K562 (cell line): ENCODE data around the gene MTMR6.

Source experiments
- CREB1 ChIP-seq, 2 experiments: sonication (generic) in 1 of 2; formaldehyde crosslinking in 1 of 2; IDR thresholded peaks; 2 replicates each; pipeline versions ENCODE4 v1.6.1 to v1.8.0; 2012 to 2022; ENCODE audit warnings: inconsistent platforms in 1 of 2, mild to moderate bottlenecking in 1 of 2, missing genetic modification reagents in 1 of 2, moderate library complexity in 1 of 2
- DNMT1 ChIP-seq: fragments of 450-650 bp; IDR thresholded peaks from 2 replicates; pipeline ENCODE4 v1.6.1; 2016; ENCODE audit warnings: antibody characterized with exemption, mild to moderate bottlenecking
- RAD51 ChIP-seq: fragments of 450-650 bp; IDR thresholded peaks from 2 replicates; pipeline ENCODE4 v1.7.1; 2016; ENCODE audit warnings: low read depth, mild to moderate bottlenecking, borderline replicate concordance
- TCF7L2 ChIP-seq: fragments of 150-350 bp; IDR thresholded peaks from 2 replicates; pipeline ENCODE4 v1.6.1; 2016; ENCODE audit warnings: low read depth, mild to moderate bottlenecking, low read length, moderate library complexity
- YY1 ChIP-seq, 3 experiments: IDR thresholded peaks; 2 replicates each; pipeline ENCODE4 v1.6.1; 2011; ENCODE audit warnings: low read length in 2 of 3, mild to moderate bottlenecking in 2 of 3, moderate library complexity in 2 of 3, borderline replicate concordance in 1 of 3, control low read depth in 1 of 3, low read depth in 1 of 3; ENCODE audit not compliant: insufficient read depth in 3 of 3, insufficient replicate concordance in 2 of 3, control insufficient read depth in 1 of 3, insufficient read length in 1 of 3; ENCODE audit errors: extremely low read depth in 1 of 3
- ZC3H11A ChIP-seq: IDR thresholded peaks from 2 replicates; pipeline ENCODE4 v1.6.1; 2012; ENCODE audit warnings: low read depth, low read length, improper control_type of control experiment
- ZNF324 ChIP-seq: fragments of 250-450 bp; sonication (Bioruptor Pico); IDR thresholded peaks from 2 replicates; pipeline ENCODE4 v1.4.0; 2020; ENCODE audit warnings: mild to moderate bottlenecking
- TF ChIP-seq, protein P1 (sequence below), 2 experiments: fragments of 450-650 bp in 1 of 2; sonication (generic) in 1 of 2; formaldehyde crosslinking; conservative IDR thresholded peaks; 2 replicates each; pipeline versions ENCODE4 v1.4.0 to v1.8.1; 2020 to 2022; ENCODE audit warnings: mild to moderate bottlenecking in 1 of 2, missing genetic modification reagents in 1 of 2

DNA sequence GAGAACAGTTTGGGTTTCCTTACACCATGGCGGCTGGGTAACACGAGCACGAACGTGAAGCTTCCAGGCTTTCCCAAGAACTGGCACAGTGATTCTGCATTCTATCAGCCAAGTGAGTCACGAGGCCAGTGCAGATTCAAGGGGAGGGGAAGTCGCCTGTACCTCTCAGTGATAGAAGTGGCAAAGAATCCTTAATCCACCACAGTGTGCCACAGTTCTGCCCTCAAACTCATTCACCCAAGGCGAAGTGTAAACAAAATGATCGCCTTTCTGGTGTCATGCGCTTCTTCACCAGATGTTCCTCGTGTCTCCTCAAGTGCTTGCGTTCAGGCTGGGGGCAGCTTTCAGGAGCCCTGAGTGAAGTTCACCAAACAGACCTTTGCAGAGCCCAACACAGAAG lies 90.3 kb downstream of the MTMR6 start:
- TF ChIP-seq ZNF324 (CRISPR knock-in tag) (no peak), DNMT1 (no peak), YY1 (IDR thresholded peaks at IDR 0.05; ENCODE audit: borderline replicate concordance in 1 of 3, control insufficient read depth in 1 of 3, extremely low read depth in 1 of 3, insufficient read depth in 3 of 3, insufficient read length in 1 of 3, insufficient replicate concordance in 2 of 3, low read depth in 1 of 3, low read length in 2 of 3) (no peak), TCF7L2 (no peak), ZC3H11A (no peak), CREB1 (IDR thresholded peaks at IDR 0.05) (no peak), CREB1 (CRISPR knock-in tag; IDR thresholded peaks at IDR 0.05) (no peak), RAD51 (no peak)
- TF ChIP-seq, protein P1, sequence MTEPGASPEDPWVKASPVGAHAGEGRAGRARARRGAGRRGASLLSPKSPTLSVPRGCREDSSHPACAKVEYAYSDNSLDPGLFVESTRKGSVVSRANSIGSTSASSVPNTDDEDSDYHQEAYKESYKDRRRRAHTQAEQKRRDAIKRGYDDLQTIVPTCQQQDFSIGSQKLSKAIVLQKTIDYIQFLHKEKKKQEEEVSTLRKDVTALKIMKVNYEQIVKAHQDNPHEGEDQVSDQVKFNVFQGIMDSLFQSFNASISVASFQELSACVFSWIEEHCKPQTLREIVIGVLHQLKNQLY (CRISPR knock-in tag; conservative IDR thresholded peaks at IDR 0.05): no peak
